Stimulated activated CD8-positive, alpha-beta memory T cell treated with anti-CD3 and anti-CD28 coated beads, Interleukin-7, amount 100 ng/mL, for 48 hours (primary cell): ENCODE measurements around the gene FAM9A.
A peak's percentile ranks its signal among the peaks of the same experiment; 100 is the strongest.
"Not testable (repeated sequence)": the region's sequence is repeated elsewhere in the genome, so short reads cannot be mapped to it uniquely, and the experiment has no call there.

ENCODE experiments used
- DNase-seq, 2 donors: peaks; one replicate each; pipeline ENCODE4 v3.0.0-alpha.2; 2020; ENCODE audit warnings: low read depth in 1 of 2; ENCODE audit errors: extremely low read depth in 1 of 2

Gene FAM9A

GRCh38 chrX:8805046-8805445 is 3.9 kb upstream of the FAM9A start:
- no peak for DNase-seq

- no peak for DNase-seq
Observed at GRCh38 chrX:8803326-8803725, 2.1 kb upstream of the FAM9A start.

- not testable (repeated sequence) for DNase-seq
Observed at GRCh38 chrX:8800351-8800750, 832 bp downstream of the FAM9A start.

- not testable (repeated sequence) for DNase-seq
Observed at GRCh38 chrX:8799281-8799680, 1.9 kb downstream of the FAM9A start.

GRCh38 chrX:8798702-8799101 is 2.5 kb downstream of the FAM9A start:
- DNase-seq: not testable (repeated sequence)

- not testable (repeated sequence) for DNase-seq
Observed at GRCh38 chrX:8787119-8787518, 14.1 kb downstream of the FAM9A start.

GRCh38 chrX:8784162-8784561 is 17.0 kb downstream of the FAM9A start:
- DNase-seq: no peak

- no peak for DNase-seq
Observed at GRCh38 chrX:8783714-8784098, 17.5 kb downstream of the FAM9A start.

GRCh38 chrX:8783097-8783713 is 18.0 kb downstream of the FAM9A start:
- peak in 1 of 2 donors; percentile 1 for DNase-seq

GRCh38 chrX:8782595-8782994 is 18.6 kb downstream of the FAM9A start:
- DNase-seq: no peak

GRCh38 chrX:8781921-8782320 is 19.3 kb downstream of the FAM9A start:
- not testable (repeated sequence) for DNase-seq

GRCh38 chrX:8773117-8773516 is 28.1 kb downstream of the FAM9A start:
- DNase-seq: no peak

GRCh38 chrX:8760021-8760420 is 41.2 kb downstream of the FAM9A start:
- no peak for DNase-seq

- DNase-seq: not testable (repeated sequence)
Observed at GRCh38 chrX:8758706-8759105, 42.5 kb downstream of the FAM9A start.

- not testable (repeated sequence) for DNase-seq
Observed at GRCh38 chrX:8757609-8758389, 43.4 kb downstream of the FAM9A start.

- no peak for DNase-seq
Observed at GRCh38 chrX:8755813-8756212, 45.4 kb downstream of the FAM9A start.

GRCh38 chrX:8755116-8755515 is 46.1 kb downstream of the FAM9A start:
- DNase-seq: no peak

- DNase-seq: no peak
Observed at GRCh38 chrX:8749697-8750096, 51.5 kb downstream of the FAM9A start.

GRCh38 chrX:8748855-8749254 is 52.3 kb downstream of the FAM9A start:
- no peak for DNase-seq

- DNase-seq: no peak
Observed at GRCh38 chrX:8743126-8743732, 58.0 kb downstream of the FAM9A start.

GRCh38 chrX:8741981-8742380 is 59.2 kb downstream of the FAM9A start:
- DNase-seq: no peak
